Skeletal muscle satellite cell (primary cell): ENCODE measurements around the gene IFI44.

Source experiments
- H3K27me3 ChIP-seq: 2 replicates; pipeline ENCODE4 v1.7.0; 2013; ENCODE audit warnings: low read length; ENCODE audit not compliant: control insufficient read depth, insufficient read depth
- H3K36me3 ChIP-seq: 2 replicates; pipeline ENCODE4 v1.7.0; 2013; ENCODE audit warnings: mild to moderate bottlenecking, control low read depth, low read length; ENCODE audit not compliant: insufficient read depth
- H3K4me1 ChIP-seq: 2 replicates; pipeline ENCODE4 v1.7.0; 2013; ENCODE audit warnings: low read length; ENCODE audit not compliant: control insufficient read depth, insufficient read depth
- H3K4me2 ChIP-seq: 2 replicates; pipeline ENCODE4 v1.7.0; 2013; ENCODE audit warnings: mild to moderate bottlenecking, low read length
- H3K4me3 ChIP-seq: 2 replicates; pipeline ENCODE4 v1.7.0; 2013; ENCODE audit warnings: low read length
- H3K9ac ChIP-seq: 2 replicates; pipeline ENCODE4 v1.7.0; 2013; ENCODE audit warnings: mild to moderate bottlenecking, low read depth, low read length, moderate library complexity
- H3K9me3 ChIP-seq: replicated peaks from 2 replicates; pipeline ENCODE4 v1.7.0; 2013; ENCODE audit warnings: mild to moderate bottlenecking, control low read depth, low read length

The IFI44 gene

DNA sequence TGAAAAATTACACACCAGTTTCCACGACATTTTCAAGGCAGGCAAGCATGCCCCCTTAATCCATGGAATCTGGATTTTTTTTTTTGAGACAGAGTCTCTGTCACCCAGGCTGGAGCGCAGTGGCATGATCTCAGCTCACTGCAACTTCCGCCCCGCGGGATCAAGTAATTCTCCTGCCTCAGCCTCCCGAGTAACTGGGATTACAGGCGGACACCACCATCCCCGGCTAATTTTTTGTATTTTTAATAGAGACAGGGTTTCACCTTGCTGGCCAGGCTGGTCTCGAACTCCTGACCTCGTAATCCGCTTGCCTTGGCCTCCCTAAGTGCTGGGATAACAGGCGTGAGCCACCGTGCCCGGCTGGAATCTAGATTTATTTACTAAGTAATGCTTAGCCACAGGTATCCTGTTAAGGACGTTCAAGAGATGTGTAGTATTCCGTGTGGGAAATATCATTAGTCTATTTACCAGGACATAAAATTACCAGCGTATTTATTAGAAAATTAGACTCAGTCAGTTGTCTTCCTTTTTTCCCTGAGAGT, 2.5 kb downstream of the IFI44 start:
- H3K4me3 ChIP-seq: peak overlapping the region; percentile 62

GRCh38 chr1:78658901-78659300, 9.3 kb downstream of the IFI44 start:
- no peak overlapping the region for H3K4me3 ChIP-seq
- peaks cover 36% of the 10 kb centered on the region for H3K36me3 ChIP-seq
- no peak overlapping the region for H3K4me2 ChIP-seq
- no peak overlapping the region for H3K9ac ChIP-seq
- no peaks in the 10 kb centered on the region for H3K4me1 ChIP-seq
- H3K9me3 ChIP-seq: no peaks in the 10 kb centered on the region
- no peaks in the 10 kb centered on the region for H3K27me3 ChIP-seq

More for the DNA sequence above, 2.5 kb downstream of the IFI44 start:
- Histone ChIP-seq H3K27me3 (no peaks in the 10 kb centered on the region), H3K4me1 (no peaks in the 10 kb centered on the region), H3K9me3 (no peaks in the 10 kb centered on the region), H3K4me2 (peak overlapping the region; percentile 67), H3K36me3 (peaks cover 14% of the 10 kb centered on the region), H3K9ac (peak overlapping the region; percentile 63)

GRCh38 chr1:78663923-78664322, 14.3 kb downstream of the IFI44 start:
- H3K4me2 ChIP-seq: no peak overlapping the region
- no peak overlapping the region for H3K4me3 ChIP-seq
- no peak overlapping the region for H3K9ac ChIP-seq
- H3K4me1 ChIP-seq: no peaks in the 10 kb centered on the region
- peaks cover 14% of the 10 kb centered on the region for H3K36me3 ChIP-seq
- no peaks in the 10 kb centered on the region for H3K9me3 ChIP-seq
- H3K27me3 ChIP-seq: no peaks in the 10 kb centered on the region

DNA sequence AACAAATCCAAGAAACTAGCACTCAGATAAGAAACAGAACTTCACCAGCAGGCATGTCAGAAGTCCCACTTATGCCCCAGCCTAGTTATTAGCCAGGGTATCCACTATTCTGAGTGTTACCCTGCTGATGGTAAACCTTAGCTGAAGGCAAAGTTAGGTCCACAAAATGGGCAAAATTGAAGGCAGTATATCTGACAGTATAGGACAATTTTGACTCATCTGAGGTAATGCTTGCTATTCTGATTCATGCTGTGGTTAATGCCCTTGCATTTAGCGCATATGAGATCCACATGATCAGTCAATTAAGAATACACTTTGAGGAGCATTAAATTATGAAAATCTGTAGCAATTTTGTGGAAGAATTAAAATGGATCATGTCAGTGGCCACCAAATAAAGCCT, 15.1 kb downstream of the IFI44 start:
- no peaks in the 10 kb centered on the region for H3K9me3 ChIP-seq
- H3K4me1 ChIP-seq: no peaks in the 10 kb centered on the region
- no peak overlapping the region for H3K4me3 ChIP-seq
- H3K9ac ChIP-seq: no peak overlapping the region
- no peaks in the 10 kb centered on the region for H3K27me3 ChIP-seq
- H3K4me2 ChIP-seq: no peak overlapping the region
- peaks cover 6% of the 10 kb centered on the region for H3K36me3 ChIP-seq

DNA sequence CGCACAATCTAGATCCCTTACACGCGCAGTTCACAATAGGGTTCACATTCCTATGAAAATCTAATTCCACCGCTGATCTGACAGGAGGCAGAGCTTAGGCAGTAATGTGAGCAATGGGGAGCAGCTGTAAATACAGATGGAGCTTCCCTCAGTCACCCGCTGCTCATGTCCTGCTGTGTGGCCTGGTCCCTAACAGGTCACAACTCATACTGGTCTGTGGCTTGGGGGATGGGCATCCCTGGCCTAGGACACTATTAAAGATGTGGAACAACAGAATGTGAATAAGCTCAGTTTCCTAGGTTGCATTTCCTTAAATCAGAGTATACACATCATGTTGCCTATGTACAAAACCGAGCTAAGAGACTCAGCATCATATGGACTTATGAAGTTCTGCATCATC, 16.2 kb downstream of the IFI44 start:
- Histone ChIP-seq H3K4me3 (no peak overlapping the region), H3K4me2 (no peak overlapping the region), H3K9ac (no peak overlapping the region), H3K27me3 (no peaks in the 10 kb centered on the region), H3K9me3 (no peaks in the 10 kb centered on the region), H3K36me3 (peaks cover 3% of the 10 kb centered on the region), H3K4me1 (no peaks in the 10 kb centered on the region)

GRCh38 chr1:78667939-78668338, 18.3 kb downstream of the IFI44 start:
- Histone ChIP-seq H3K4me3 (no peak overlapping the region), H3K4me1 (no peaks in the 10 kb centered on the region), H3K4me2 (no peak overlapping the region), H3K9me3 (no peaks in the 10 kb centered on the region), H3K9ac (no peak overlapping the region), H3K27me3 (no peaks in the 10 kb centered on the region), H3K36me3 (peaks cover 3% of the 10 kb centered on the region)

GRCh38 chr1:78668427-78668826, 18.8 kb downstream of the IFI44 start:
- Histone ChIP-seq H3K9ac (no peak overlapping the region), H3K27me3 (no peaks in the 10 kb centered on the region), H3K36me3 (no peaks in the 10 kb centered on the region), H3K9me3 (no peaks in the 10 kb centered on the region), H3K4me1 (no peaks in the 10 kb centered on the region), H3K4me2 (no peak overlapping the region), H3K4me3 (no peak overlapping the region)

- Histone ChIP-seq H3K4me1 (no peaks in the 10 kb centered on the region), H3K36me3 (no peaks in the 10 kb centered on the region), H3K9me3 (no peaks in the 10 kb centered on the region), H3K9ac (no peak overlapping the region), H3K4me3 (no peak overlapping the region), H3K27me3 (no peaks in the 10 kb centered on the region), H3K4me2 (no peak overlapping the region)
Measured at GRCh38 chr1:78672428-78672827, 22.8 kb downstream of the IFI44 start.

GRCh38 chr1:78673120-78673519, 23.5 kb downstream of the IFI44 start:
- Histone ChIP-seq H3K4me3 (no peak overlapping the region), H3K4me2 (no peak overlapping the region), H3K4me1 (no peaks in the 10 kb centered on the region), H3K9ac (no peak overlapping the region), H3K36me3 (no peaks in the 10 kb centered on the region), H3K27me3 (no peaks in the 10 kb centered on the region), H3K9me3 (no peaks in the 10 kb centered on the region)

DNA sequence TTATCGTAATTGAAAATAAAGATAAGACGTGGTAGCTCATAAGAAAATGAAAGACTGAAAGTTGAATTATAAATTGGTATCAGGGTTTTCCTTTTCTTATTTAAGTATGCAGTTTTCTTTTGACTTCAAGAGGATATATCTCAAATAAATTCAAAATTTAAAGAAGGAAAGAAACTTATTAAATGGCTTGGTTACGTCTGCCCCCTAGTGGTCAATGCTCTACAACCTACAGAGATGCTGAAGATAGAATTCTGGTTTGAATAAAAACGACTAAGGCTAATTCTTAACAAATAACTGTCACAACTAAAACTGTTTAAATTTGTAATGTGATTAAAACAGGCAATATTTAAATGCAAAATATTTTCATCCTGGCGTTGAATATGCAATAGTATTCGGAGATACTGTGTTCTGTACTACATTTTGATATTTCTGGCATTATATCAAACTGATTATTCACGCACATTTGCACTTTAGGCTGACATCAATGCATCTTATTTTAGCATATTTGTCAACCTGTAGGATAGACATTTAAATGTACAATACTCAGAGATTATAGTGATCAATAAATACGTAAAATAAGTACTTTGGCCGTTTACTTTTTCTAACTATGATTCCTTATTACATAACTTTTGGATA, 26.8 kb downstream of the IFI44 start:
- no peak overlapping the region for H3K4me2 ChIP-seq
- H3K9me3 ChIP-seq: no peaks in the 10 kb centered on the region
- H3K4me1 ChIP-seq: no peaks in the 10 kb centered on the region
- H3K9ac ChIP-seq: no peak overlapping the region
- H3K4me3 ChIP-seq: no peak overlapping the region
- H3K36me3 ChIP-seq: no peaks in the 10 kb centered on the region
- H3K27me3 ChIP-seq: no peaks in the 10 kb centered on the region

DNA sequence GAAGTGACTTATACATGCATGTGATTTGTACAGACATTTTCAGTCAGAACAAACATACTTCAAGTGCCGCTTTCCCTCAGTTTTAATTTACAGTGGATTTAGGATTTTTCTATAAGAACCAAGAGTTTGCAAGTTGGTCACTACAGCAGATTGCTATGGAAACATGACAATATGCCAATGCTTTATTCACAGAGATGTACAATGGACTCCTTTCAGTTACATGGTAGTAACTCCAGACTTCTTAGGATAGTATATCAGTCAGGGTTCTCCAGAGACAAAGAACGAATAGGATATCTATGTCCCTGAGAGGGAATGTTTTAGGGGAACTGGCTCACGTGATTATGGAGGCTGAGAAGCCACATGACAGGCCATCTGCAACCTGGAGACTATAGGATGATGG, 27.4 kb downstream of the IFI44 start:
- no peak overlapping the region for H3K4me2 ChIP-seq
- no peak overlapping the region for H3K4me3 ChIP-seq
- H3K9me3 ChIP-seq: no peaks in the 10 kb centered on the region
- no peaks in the 10 kb centered on the region for H3K27me3 ChIP-seq
- no peak overlapping the region for H3K9ac ChIP-seq
- H3K36me3 ChIP-seq: no peaks in the 10 kb centered on the region
- peaks cover under 1% of the 10 kb centered on the region for H3K4me1 ChIP-seq

DNA sequence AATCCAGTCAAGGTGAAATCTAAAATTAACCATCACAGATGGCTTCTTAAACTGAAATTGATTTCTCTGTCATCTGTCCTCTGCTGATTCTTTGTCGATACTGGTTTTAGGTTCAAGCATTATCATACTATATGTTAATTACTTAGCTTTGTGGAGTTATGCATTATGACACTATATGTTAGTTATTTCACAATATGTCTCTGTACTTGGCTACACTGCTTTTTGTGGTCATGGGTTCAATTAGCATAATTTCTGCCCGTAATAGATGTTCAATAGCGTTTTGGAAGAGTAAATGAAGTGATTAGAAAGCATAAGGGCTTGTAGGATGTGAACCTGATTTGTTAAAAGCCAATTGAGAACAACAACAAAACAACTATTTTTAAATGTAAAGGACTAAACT, 28.2 kb downstream of the IFI44 start:
- H3K4me1 ChIP-seq: peaks cover 8% of the 10 kb centered on the region
- H3K4me3 ChIP-seq: no peak overlapping the region
- H3K9ac ChIP-seq: no peak overlapping the region
- no peaks in the 10 kb centered on the region for H3K27me3 ChIP-seq
- no peaks in the 10 kb centered on the region for H3K9me3 ChIP-seq
- no peak overlapping the region for H3K4me2 ChIP-seq
- H3K36me3 ChIP-seq: no peaks in the 10 kb centered on the region
